Ovary (tissue), 9 donors: Measurements from ENCODE around the gene TTLL11. TPM values are rescaled to one million over a fixed set of nuclear protein-coding genes. Genes with fewer than 3 reads are reported as not detected.
A peak's percentile ranks its signal among the peaks of the same experiment; 100 is the strongest.
"Not testable (repeated sequence)": the region's sequence is repeated elsewhere in the genome, so short reads cannot be mapped to it uniquely, and the experiment has no call there.

Experiments
- DNase-seq, 5 donors: peaks; one replicate each; pipeline ENCODE4 v3.0.0-alpha.2; 2019 to 2020
- H3K27ac ChIP-seq, 2 donors: fragments of 200-600 bp; one replicate each; pipeline versions ENCODE4 v1.5.1 to v1.8.0; 2019 to 2022
- H3K27me3 ChIP-seq: fragments of 200-600 bp; one replicate; pipeline ENCODE4 v1.8.0; 2022
- H3K36me3 ChIP-seq: fragments of 200-600 bp; sonication (generic); one replicate; pipeline ENCODE4 v1.5.1; 2019
- H3K4me1 ChIP-seq: one replicate; pipeline ENCODE4 v1.8.1; 2013; ENCODE audit warnings: mild to moderate bottlenecking, moderate library complexity; ENCODE audit not compliant: insufficient read depth
- H3K4me3 ChIP-seq: fragments of 200-600 bp; sonication (generic); one replicate; pipeline ENCODE4 v1.5.1; 2017
- H3K9me3 ChIP-seq, 2 donors: fragments of 200-600 bp in 1 of 2; sonication (generic) in 1 of 2; one replicate each; pipeline versions ENCODE4 v1.5.1 to v1.8.1; 2013 to 2019; ENCODE audit warnings: mild to moderate bottlenecking in 1 of 2, moderate library complexity in 1 of 2
- EP300 ChIP-seq: sonication (generic); formaldehyde crosslinking; IDR thresholded peaks from one replicate; pipeline ENCODE4 v1.6.1; 2017; ENCODE audit warnings: antibody characterized with exemption
- POLR2A ChIP-seq: fragments of 450-650 bp; IDR thresholded peaks from one replicate; pipeline ENCODE4 v1.6.1; 2017; ENCODE audit warnings: antibody characterized with exemption, mild to moderate bottlenecking, moderate library complexity
- WGBS, 3 donors: extraction: QIAGEN DNeasy Blood & Tissue Kit in 1 of 3; methylation state at CpG; one replicate each; pipeline versions ENCODE4 v1.1.5 to v1.1.7; 2013 to 2017; 5-methylcytosine and 5-hydroxymethylcytosine counted together
- intact Hi-C, 4 donors: fragments of 100-400 bp; cut with DNase I; formaldehyde crosslinking; loops; one replicate each; pipeline versions ENCODE4 v1.11.0 to v1.15.1; 2022 to 2023
- polyA plus RNA-seq, 2 donors: library from polyadenylated mRNA; stranded (reverse); fragments of 200-250 nt in 1 of 2; fragments of 350-450 nt in 1 of 2; fragmentation: Illumina TruSeq in 1 of 2; extraction: RNeasy Lipid Tissue Mini Kit (QIAGEN cat#74804) in 1 of 2; gene quantifications; one replicate each; pipeline ENCODE4 v1.2.3, GENCODE V29; 2013 to 2014
- total RNA-seq, 7 donors: library from RNA; depleted of rRNA in 2 of 7; stranded (reverse); fragments of >200 nt in 2 of 7; fragmentation: NEBNext Ultra II Directional in 3 of 7; extraction: Animal tissue kit (Norgen Biotek cat#: 25700) in 3 of 7; gene quantifications; one replicate each; pipeline versions ENCODE4 v1.1.0 to v1.2.4, GENCODE V29; 2016 to 2023
- TF ChIP-seq, protein P1 (sequence below), 3 donors: fragments of 450-650 bp in 2 of 3; fragments of 200-600 bp in 1 of 3; IDR thresholded peaks; one replicate each; pipeline versions ENCODE4 v1.5.1 to v1.8.0; 2016 to 2022; ENCODE audit warnings: antibody characterized with exemption in 3 of 3, mild to moderate bottlenecking in 1 of 3
- donor health status: DM: no; HTN: no; CAD: no; lungs with moderate emphysema.
- donor health status: DM: no; HTN: no; CAD: no.
- donor health status: Bipolar disorder and iron deficiency.
- donor health status: DM: yes; HTN: yes; CAD: no.
- donor health status: DM: no; HTN: no; CAD: no.
- donor health status: DM: yes; HTN: yes; CAD: no.

The TTLL11 gene
- total and polyA plus RNA-seq, 9 donors = 6.1 to 13.5 (median 9.2) TPM

DNA sequence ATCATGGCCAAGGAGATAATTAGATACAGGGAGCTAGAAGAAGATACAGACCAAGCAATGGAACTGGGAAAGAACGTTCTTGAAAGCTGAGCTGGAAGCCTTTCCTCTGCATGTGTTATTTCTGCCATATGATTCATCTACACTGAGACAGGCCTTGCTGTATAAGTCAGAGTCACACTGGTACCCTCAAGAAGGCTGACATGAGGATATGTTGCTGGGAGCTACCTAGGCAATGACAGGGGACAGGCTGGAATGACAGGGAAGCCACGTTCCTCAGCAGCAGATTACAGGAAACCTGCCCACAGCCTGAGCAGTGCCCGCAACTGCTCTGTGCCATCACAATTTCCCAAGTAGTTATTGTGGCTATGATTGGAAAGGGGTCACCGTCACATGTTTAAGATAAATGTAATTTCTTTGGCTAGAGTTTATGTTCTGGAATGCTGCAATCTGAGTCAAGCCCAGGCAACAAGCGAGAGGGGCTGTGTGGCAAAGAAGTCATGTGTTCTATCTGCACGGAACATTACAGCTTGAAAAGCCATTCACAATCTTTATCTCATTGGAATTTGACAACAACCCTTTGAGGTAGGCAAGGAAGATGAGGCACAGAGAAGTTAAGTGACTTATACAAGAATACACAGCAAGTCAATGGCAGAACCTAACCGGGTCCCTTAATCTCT is 108.2 kb downstream of the TTLL11 start:
- H3K9me3 ChIP-seq = no peaks in the 10 kb centered on the region
- WGBS, 3 donors = 42 to 65% (median 55%) methylated on average over 7 of the region's 7 CpGs
- TF ChIP-seq, protein P1, sequence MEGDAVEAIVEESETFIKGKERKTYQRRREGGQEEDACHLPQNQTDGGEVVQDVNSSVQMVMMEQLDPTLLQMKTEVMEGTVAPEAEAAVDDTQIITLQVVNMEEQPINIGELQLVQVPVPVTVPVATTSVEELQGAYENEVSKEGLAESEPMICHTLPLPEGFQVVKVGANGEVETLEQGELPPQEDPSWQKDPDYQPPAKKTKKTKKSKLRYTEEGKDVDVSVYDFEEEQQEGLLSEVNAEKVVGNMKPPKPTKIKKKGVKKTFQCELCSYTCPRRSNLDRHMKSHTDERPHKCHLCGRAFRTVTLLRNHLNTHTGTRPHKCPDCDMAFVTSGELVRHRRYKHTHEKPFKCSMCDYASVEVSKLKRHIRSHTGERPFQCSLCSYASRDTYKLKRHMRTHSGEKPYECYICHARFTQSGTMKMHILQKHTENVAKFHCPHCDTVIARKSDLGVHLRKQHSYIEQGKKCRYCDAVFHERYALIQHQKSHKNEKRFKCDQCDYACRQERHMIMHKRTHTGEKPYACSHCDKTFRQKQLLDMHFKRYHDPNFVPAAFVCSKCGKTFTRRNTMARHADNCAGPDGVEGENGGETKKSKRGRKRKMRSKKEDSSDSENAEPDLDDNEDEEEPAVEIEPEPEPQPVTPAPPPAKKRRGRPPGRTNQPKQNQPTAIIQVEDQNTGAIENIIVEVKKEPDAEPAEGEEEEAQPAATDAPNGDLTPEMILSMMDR (IDR thresholded peaks at IDR 0.05) = no peak
- TF ChIP-seq EP300 = no peak
- H3K4me1 ChIP-seq = peaks cover 2% of the 10 kb centered on the region
- no peaks in the 10 kb centered on the region for H3K27me3 ChIP-seq
- DNase-seq = no peak
- no peaks in the 10 kb centered on the region for H3K36me3 ChIP-seq
- H3K4me3 ChIP-seq = no peak overlapping the region
- intact Hi-C loops = loop anchor here in 1 of 4 donors (10.0 kb wide), 1 partner anchor 80 kb away; no protein-coding TSS in a partner anchor
- peak overlapping the region in 1 of 2 donors; percentile 43 for H3K27ac ChIP-seq

DNA sequence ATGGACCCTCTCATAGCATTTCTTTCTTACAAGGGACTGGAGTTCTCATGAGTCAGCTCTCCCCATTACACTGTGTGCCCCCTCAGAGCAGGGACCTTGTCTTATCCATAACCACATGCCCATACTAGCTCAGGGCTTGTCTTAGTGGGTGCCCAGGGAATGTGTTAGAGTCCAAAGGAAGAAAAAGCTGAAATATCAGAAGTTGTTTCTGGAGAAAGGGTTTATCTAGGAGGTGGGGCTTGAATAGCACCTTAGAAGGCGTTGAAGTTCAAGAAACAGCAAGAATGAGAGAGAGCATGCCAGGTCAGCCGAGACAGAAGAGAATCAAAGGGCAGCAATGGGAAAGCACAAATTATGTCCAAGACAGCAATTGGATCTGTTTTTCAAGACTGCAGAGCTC is 109.4 kb downstream of the TTLL11 start:
- DNase-seq = no peak
- no peaks in the 10 kb centered on the region for H3K9me3 ChIP-seq
- TF ChIP-seq POLR2A (no peak), EP300 (no peak)
- TF ChIP-seq, protein P1 (IDR thresholded peaks at IDR 0.05) = no peak
- no peaks in the 10 kb centered on the region for H3K36me3 ChIP-seq
- H3K27me3 ChIP-seq = no peaks in the 10 kb centered on the region
- no peak overlapping the region for H3K4me3 ChIP-seq
- WGBS, 3 donors = 73 to 78% (median 77%) methylated on average over 2 of the region's 2 CpGs
- no peak overlapping the region for H3K27ac ChIP-seq
- peaks cover 2% of the 10 kb centered on the region for H3K4me1 ChIP-seq
- intact Hi-C loops = loop anchor here in 1 of 4 donors (10.0 kb wide), 1 partner anchor 79 kb away; no protein-coding TSS in a partner anchor

DNA sequence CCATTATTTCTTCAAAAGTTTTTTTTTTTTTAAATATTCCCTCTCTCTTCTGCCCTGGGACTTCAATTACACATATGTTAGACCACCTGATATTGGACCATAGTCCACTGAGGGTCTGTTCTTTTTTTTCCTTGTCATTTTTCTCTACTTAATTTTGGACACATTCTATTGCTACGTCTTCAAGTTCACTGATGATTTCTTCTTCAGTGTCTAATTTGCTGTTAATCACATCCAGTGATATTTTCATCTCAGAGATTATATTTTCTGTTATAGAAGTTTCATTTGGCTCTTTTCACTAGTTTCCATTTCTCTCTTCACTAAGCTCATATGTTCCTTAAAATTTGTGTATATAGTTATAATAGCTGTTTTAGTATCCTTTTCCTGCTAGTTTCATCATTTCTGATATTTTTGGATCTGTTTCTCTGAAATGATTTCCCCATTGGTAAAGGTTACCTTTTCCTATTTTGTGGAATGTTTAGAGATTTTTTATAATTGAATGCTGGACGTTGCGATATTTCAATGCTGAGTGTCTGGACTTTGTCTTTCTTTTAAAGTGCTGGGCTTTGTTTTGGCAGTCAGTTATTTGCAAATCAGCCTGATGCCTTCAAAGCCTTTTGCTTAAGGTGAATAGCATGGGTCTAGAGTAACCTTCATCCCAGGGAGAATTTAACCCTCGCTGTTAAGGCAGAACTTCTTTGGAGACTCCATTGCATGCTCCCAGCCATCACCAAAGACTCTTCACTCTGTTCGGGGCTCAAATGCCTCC is 111.8 kb downstream of the TTLL11 start:
- Histone ChIP-seq H3K9me3 (no peaks in the 10 kb centered on the region), H3K36me3 (no peaks in the 10 kb centered on the region), H3K4me1 (peaks cover 2% of the 10 kb centered on the region), H3K27me3 (no peaks in the 10 kb centered on the region), H3K27ac (no peak overlapping the region), H3K4me3 (no peak overlapping the region)
- 92 to 93% (median 92%) methylated on average over 5 of the region's 5 CpGs for WGBS, 3 donors
- TF ChIP-seq, protein P1 (IDR thresholded peaks at IDR 0.05) = no peak
- TF ChIP-seq POLR2A = no peak
- no peak for TF ChIP-seq EP300
- intact Hi-C loops = loop anchor here in 1 of 4 donors (10.0 kb wide), 1 partner anchor 76 kb away; no protein-coding TSS in a partner anchor
- no peak for DNase-seq

DNA sequence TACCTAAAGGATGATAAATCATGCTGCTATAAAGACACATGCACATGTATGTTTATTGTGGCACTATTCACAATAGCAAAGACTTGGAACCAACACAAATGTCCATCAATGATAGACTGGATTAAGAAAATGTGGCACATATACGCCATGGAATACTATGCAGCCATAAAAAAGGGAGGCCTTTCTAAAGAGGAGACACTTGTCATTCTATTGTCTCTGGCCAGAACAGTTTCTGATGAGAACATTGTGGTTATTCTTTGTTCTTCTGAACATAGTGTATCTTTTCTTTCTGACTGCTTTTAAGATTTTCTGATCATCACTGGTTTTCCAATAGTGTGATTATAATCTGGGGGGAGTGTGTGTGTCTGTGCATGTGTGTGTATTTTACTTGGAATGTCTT is 112.4 kb downstream of the TTLL11 start:
- H3K9me3 ChIP-seq, H3K27ac ChIP-seq, H3K27me3 ChIP-seq, H3K4me3 ChIP-seq, DNase-seq, H3K4me1 ChIP-seq, H3K36me3 ChIP-seq: not testable (repeated sequence)
- 96 to 98% (median 96%) methylated on average over 1 of the region's 1 CpG for WGBS, 3 donors
- intact Hi-C loops = loop anchor here in 1 of 4 donors (10.0 kb wide), 1 partner anchor 76 kb away; no protein-coding TSS in a partner anchor
